Urothelium cell line (cell line): Measurements from ENCODE around the gene AFG1L.
"Not testable (repeated sequence)": the region's sequence is repeated elsewhere in the genome, so short reads cannot be mapped to it uniquely, and the experiment has no call there.

Source experiments
- DNase-seq: peaks from one replicate; pipeline ENCODE4 v3.0.0; 2011; ENCODE audit warnings: low spot score, mixed read lengths
- FAIRE-seq: peaks from 2 replicates; lab custom pipeline; 2011; peaks lifted over from hg19 to GRCh38; lab: Jason Lieb, UNC

Gene AFG1L

DNA sequence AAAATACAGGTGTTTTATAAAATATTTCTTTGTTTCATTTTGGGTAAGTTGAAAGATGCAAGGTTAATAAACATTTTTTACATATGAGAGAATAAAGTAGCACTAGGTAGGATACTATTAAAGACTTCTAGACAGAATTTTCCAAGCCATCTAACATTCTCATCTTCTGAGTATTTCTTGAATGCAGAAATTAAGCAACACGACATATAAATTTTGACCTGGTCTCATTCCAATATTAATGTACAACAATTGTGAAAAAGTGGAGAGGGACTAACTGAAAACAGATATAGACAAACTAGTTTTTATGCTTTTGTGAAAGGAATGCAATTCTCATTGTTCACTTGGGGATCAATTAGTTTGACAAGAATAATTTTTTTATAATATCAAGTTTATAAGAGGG lies 254.4 kb downstream of the AFG1L start:
- FAIRE-seq (no peak), DNase-seq (no peak)

DNA sequence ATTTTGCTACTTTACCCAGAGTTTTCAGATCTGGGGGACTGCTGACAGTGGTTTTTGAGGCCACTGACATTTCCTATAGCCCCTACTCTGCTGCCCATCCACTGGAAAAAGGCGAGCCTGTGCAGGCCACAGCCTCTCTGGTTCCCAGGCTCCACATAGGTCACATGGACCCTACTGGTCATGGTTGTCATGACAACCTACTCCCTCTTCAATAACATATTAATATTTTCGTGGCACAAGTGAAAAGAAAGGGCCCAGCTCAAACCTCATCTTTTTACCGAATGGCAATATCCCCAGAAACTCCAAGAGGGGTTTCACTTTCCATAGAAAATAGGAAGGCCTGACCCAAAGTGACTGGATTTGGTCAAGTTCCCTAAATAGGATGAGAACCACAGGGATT lies 254.9 kb downstream of the AFG1L start:
- DNase-seq, result no peak
- no peak for FAIRE-seq

GRCh38 chr6:108550256-108550655 lies 255.4 kb downstream of the AFG1L start:
- DNase-seq, result no peak
- no peak for FAIRE-seq

- FAIRE-seq (no peak), DNase-seq (no peak)
These were observed 260.7 kb downstream of the AFG1L start for GRCh38 chr6:108555399-108556052.

- DNase-seq (no peak), FAIRE-seq (no peak)
These were observed 261.4 kb downstream of the AFG1L start for GRCh38 chr6:108556250-108556649.

DNA sequence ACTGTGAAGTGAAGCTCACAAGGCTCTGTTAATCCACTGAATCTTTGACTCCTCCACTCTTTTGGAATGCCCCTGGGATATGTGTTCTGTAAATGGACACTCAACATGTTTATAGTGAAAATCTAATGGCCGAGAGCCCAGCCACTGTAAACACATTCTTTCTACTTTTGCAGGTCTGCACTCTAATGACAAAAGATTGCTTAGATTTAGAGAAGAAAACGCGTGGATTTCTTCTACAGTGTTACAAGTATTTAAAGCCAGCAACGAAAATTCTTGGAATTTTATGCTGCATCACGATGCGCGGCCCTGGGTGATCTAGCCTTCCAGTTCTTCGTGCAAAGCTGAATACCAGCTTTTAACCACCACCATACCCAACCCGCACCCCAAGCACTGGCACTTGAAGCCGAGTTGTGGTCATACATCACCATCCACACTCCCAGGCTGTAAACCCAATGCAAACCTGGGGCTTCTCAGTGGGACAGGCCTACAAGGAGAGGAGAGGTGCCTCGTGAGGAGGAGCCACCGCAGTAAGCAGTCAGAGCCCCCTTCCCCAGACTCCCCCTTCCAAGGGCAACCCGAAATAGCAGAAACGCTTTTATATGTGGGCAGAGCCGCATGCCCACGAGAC lies 262.1 kb downstream of the AFG1L start:
- FAIRE-seq (no peak), DNase-seq (no peak)

- FAIRE-seq (no peak), DNase-seq (peak; percentile 68)
These were observed 262.9 kb downstream of the AFG1L start for GRCh38 chr6:108557494-108558371.

- DNase-seq (peak; percentile 83), FAIRE-seq (no peak)
These were observed 263.7 kb downstream of the AFG1L start for GRCh38 chr6:108558372-108559096.

DNA sequence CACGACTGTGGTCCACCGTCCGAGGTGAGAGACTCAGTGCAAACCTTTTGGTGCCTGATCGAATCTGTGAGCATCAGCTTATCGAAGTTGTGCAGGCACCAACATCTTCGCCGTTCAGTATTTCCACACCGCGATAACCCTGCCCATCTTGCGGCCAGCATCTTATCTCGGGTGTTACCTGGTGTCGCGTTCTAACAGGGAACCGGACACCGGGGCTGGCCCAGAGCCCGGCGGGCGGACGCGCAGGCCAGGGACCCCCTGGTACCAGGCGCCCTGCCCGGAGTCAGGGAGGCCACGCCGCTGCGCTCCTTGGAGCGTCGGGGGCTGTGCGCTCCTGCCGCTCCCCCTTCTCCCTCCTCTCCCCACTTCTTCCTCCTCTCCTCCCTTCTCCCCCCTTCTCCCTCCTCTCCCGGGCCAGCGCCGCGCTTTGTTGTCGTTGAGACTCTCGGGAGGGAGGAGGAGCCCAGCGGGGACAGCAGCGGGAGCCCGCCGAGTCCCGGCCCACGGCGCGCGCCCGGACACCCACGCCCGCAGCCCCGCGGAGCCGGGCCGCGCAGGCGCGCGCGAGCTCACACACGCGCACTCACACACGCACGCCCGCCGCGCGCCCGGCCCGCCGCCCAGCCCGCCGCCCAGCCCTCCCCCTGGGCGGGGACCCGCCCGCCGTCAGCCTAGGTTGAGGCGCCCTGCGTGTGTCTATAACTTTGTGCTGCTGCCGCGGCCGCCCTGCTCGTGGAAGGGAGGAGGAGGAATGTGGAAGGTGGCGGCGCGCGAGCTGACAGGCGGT lies 264.4 kb downstream of the AFG1L start:
- FAIRE-seq (no peak), DNase-seq (peak; percentile 58)

DNA sequence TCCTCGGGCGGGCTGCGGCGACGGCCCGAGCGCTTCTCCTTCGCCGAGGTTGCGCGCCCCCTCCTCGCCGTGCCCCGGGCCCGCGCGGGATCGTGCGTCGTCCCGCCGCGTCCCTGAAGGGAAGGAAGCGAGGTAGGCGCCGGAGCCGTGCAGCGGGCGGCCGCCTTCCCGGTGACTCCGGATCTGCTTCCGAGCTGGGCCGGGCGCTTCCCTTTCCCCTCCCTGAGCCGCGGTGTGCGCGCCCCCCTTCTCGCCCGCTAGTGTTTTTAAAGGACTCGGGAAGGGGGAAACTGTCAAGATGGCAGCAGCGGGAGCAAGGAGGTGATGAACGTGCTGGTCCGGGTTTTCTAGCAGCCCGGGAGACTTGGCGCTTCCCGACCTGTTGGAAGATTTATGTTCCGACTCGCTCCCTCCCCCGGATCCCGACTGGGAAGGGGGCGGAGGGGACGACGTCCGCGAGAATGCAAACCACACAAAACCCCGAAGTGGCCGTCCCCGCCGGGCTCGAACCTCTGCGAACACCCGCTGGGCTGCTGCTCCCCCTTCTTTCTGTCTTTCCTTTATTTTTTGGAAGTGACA lies 265.1 kb downstream of the AFG1L start:
- FAIRE-seq (no peak), DNase-seq (no peak)

DNA sequence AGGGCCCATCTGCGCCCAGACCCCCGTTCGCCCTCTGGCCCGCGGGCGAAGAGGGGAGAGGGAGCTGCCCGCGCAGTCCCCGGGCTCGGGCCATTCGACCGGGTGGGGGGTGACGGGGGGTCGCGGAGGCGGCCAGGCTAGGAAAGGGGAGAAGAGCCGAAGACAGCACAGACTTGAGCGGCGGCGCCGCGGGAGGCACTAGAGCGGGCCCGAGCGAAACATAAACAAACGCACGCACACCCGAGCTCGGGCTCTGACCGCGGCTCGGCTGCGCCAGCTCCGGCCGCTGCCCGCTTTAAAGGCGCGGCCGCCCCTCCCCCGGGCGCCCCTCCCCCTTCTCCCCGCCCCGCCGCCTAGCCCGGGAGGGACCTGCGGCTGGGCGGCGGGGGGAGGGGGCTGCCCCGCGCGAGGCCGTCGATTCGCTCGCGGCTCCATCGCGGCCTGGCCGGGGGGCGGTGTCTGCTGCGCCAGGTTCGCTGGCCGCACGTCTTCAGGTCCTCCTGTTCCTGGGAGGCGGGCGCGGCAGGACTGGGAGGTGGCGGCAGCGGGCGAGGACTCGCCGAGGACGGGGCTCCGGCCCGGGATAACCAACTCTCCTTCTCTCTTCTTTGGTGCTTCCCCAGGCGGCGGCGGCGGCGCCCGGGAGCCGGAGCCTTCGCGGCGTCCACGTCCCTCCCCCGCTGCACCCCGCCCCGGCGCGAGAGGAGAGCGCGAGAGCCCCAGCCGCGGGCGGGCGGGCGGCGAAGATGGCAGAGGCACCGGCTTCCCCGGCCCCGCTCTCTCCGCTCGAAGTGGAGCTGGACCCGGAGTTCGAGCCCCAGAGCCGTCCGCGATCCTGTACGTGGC lies 265.8 kb downstream of the AFG1L start, which contains the start of gene FOXO3:
Gene FOXO3 (plus strand): TSS at position 455 of the 846 bp plus-strand sequence. CDS start 292 bp downstream, at position 747.
- DNase-seq (peak; percentile 81), FAIRE-seq (no peak)

GRCh38 chr6:108561309-108561647 lies 266.4 kb downstream of the AFG1L start:
- not testable (repeated sequence) for FAIRE-seq, DNase-seq

GRCh38 chr6:108561742-108562502 lies 267.1 kb downstream of the AFG1L start:
- FAIRE-seq (no peak), DNase-seq (no peak)

DNA sequence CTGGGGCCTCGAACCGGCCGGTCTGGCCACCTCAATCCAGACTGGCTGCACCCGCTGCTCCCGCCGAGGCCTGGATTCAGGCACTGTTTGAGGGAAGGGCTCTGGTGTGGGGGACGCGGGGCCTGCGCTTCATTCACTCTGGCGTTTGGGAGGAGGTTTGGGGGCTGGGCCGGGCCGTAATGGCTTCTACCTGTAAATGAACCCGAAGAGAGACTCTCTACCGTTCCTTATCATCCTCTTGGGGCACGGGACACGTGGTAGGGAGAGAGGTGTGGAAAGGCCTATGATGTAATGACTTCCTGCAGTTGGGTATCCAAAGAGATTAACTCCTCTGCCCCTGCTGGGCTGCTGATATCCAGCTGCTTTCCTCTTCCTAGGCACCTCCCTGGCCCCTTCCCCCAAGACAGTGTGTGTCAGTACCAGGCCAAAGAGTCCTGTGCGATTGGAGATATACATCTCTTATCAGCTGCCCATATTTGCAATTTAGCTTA lies 267.7 kb downstream of the AFG1L start:
- FAIRE-seq (no peak), DNase-seq (peak; percentile 60)

GRCh38 chr6:108563292-108563691 lies 268.4 kb downstream of the AFG1L start:
- DNase-seq (no peak), FAIRE-seq (no peak)

- peak; percentile 39 for DNase-seq
- no peak for FAIRE-seq
These were observed 269.3 kb downstream of the AFG1L start for GRCh38 chr6:108564178-108564577.

GRCh38 chr6:108565091-108565766 lies 270.4 kb downstream of the AFG1L start:
- no peak for DNase-seq
- no peak for FAIRE-seq

DNA sequence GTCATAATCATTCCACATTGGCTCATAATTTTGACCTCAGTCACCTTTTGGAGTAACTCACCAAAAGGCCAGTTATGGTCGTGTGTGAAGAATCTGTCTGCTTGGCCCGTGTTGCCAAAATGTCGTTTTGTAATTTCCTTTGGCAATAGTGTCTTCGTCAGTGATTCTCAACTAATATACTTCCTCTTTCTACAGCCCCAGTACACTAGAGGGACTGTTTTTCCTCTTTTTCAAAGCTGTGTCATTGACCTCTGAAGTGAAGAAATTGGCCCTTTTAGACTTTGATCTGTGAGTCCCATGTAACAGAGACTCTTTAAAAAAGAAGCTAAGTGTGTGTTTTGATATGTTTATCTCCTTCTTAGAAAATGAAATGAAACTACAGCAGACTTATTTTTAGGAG lies 271.0 kb downstream of the AFG1L start:
- no peak for DNase-seq
- FAIRE-seq, result no peak
